Inflammatory macrophage (primary cell): ENCODE data around the gene LRRC26.
A peak's percentile ranks its signal among the peaks of the same experiment; 100 is the strongest.

ENCODE experiments used
- DNase-seq, 2 donors: peaks; one replicate each; pipeline ENCODE4 v3.0.0-alpha.2; 2020 to 2022

Gene LRRC26

GRCh38 chr9:137167277-137167746, 2.5 kb downstream of the LRRC26 start:
- no peak for DNase-seq

DNA sequence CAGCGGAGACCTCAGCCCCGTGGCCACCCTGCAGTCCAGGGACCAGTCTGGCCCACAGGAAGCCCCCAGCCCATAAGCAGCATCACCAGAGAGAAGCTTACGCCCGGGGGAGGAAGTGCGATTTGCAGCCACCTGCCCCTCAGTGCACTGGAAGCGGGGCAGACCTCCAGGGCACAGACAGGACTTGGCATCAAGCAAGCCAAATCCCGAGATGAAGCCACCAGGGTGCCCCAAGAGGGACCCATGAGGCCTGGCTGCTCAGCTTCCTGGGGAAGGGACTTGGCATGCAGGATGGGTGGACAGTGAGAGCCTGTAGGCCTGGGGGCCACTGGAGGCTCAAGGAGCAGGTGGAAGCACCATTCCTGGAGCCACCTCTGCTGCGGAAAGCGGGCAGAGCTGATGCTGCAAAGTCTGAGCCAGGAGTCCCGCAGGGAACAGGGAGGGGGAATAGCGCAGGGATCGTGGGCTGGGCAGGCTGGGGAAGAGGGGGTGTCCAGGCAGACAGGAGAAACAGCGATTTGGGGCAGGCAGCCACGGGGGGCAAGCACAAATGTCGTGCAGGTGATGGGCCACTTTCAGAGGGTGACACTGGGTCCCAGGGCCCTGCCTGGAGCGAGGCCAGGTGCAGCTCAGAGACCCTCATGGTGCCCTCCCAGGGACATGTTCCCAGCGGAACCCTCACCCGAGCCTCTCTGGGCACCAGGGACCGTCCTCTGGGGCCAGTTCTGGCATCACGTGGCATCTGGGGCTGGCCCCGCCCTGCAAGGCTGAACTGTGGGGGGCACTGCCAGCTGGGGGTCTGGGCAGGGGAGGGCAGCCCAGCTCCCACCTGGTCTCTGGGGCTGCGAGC, 3.2 kb downstream of the LRRC26 start:
- DNase-seq: no peak

GRCh38 chr9:137165250-137165836, 4.5 kb downstream of the LRRC26 start:
- DNase-seq: no peak

- DNase-seq: no peak
Observed at GRCh38 chr9:137164370-137165249, 5.2 kb downstream of the LRRC26 start.

GRCh38 chr9:137163805-137164204, 6.0 kb downstream of the LRRC26 start:
- no peak for DNase-seq

- no peak for DNase-seq
Observed at GRCh38 chr9:137163365-137163715, 6.5 kb downstream of the LRRC26 start.

DNA sequence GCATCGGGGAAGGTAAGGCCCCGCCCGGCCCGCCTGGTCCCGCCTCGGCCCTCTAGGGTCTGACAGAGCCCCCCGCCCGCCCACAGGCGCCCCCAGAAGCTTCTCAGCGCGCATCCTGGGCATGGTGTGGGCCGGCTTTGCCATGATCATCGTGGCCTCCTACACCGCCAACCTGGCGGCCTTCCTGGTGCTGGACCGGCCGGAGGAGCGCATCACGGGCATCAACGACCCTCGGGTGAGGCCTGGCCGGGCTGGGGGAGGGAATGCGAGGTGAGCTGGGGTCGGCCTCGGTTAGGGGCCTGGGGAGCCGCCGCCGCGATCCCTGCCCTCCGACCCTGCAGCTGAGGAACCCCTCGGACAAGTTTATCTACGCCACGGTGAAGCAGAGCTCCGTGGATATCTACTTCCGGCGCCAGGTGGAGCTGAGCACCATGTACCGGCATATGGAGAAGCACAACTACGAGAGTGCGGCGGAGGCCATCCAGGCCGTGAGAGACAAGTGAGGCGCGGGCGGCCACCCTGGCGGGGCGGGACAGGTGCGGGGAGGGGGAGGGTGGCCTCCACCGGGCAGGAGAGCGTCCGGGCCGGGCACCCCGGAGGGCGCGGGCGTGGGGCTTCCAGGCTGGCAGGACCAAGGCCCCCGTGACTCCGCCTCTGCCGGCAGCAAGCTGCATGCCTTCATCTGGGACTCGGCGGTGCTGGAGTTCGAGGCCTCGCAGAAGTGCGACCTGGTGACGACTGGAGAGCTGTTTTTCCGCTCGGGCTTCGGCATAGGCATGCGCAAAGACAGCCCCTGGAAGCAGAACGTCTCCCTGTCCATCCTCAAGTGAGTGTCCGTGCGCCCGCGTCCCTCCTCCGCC, 7.1 kb downstream of the LRRC26 start:
- no peak for DNase-seq

- DNase-seq: no peak
Observed at GRCh38 chr9:137161558-137162486, 8.0 kb downstream of the LRRC26 start.

DNA sequence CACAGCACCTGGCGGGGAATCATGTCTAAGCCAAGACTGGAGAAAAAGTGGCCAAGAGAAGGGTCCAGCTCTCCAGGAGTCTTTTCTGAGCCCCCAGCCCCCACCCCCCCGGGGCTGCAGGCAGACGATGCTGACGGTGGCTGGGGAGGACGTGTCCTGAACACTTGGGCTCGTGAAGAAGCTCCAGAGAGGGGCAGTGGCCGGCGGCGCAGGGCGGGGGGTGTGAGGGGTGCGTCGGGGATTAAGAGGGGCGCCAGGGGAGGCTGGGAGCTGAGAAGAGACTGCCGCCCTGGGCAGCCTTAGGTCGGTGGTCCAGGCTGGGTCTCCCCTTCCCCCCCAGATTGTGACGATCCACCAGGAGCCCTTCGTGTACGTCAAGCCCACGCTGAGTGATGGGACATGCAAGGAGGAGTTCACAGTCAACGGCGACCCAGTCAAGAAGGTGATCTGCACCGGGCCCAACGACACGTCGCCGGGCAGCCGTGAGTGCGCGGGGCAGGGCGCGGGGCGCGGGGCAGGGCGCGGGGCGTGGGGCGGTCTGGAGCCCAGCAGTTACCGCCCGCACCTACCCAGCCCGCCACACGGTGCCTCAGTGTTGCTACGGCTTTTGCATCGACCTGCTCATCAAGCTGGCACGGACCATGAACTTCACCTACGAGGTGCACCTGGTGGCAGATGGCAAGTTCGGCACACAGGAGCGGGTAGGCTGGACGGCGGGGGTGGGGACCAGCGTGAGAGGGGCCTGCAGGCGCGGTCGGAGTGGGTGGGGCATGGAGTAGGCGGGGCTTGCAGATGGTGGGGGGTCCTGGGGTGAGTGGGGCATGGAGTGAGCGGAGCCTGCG, 8.9 kb downstream of the LRRC26 start:
- DNase-seq: no peak

DNA sequence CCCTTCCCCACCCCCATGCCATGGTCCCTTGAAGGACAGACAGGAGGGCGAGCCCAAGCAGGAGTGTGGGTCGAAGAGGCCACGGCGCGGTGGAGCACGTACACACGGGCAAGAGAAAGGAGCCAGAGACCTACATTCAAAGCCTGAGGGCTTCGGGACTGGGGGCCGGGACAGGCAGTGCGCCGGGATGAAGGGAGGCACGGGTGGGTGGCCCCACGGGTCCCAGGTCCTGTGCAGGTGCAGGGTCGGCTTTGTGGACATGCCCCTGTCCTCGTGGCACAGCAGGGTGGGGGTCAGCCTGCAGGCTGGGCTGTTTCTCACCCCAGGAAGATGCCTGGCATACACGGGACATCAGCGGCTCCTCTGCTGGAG, 9.8 kb downstream of the LRRC26 start:
- no peak for DNase-seq

GRCh38 chr9:137159105-137160053, 10.5 kb downstream of the LRRC26 start:
- no peak for DNase-seq

- DNase-seq: no peak
Observed at GRCh38 chr9:137158625-137159024, 11.2 kb downstream of the LRRC26 start.

- DNase-seq: no peak
Observed at GRCh38 chr9:137157618-137158415, 12.0 kb downstream of the LRRC26 start.

DNA sequence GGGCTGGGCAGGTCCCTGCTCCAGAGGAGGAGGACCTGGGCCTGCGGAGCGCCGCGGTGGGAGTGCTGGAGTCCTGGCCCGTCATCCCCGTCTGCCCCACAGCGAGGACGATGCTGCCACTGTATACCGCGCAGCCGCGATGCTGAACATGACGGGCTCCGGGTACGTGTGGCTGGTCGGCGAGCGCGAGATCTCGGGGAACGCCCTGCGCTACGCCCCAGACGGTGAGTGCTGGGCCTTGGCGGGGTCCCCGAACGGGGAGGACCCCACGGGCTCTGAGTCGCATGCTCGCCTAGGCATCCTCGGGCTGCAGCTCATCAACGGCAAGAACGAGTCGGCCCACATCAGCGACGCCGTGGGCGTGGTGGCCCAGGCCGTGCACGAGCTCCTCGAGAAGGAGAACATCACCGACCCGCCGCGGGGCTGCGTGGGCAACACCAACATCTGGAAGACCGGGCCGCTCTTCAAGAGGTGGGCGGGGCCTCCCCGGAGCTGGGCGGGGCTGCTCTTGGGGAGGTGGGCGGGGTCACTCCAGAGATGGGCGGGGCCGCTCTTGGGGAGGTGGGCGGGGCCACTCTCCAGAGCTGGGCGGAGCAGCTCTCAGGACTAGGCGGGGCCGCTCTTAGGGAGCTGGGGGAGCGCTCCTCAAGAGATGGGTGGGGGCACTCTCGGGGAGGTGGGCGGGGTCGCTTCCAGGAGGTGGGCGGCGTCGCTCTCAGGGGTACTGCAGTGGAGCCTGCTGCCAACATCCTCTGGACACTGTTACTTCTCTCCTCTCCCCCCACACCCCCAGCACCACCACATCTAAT, 13.1 kb downstream of the LRRC26 start:
- DNase-seq: peak; percentile 66 to 85

GRCh38 chr9:137152844-137153405, 16.9 kb downstream of the LRRC26 start:
- DNase-seq: no peak

DNA sequence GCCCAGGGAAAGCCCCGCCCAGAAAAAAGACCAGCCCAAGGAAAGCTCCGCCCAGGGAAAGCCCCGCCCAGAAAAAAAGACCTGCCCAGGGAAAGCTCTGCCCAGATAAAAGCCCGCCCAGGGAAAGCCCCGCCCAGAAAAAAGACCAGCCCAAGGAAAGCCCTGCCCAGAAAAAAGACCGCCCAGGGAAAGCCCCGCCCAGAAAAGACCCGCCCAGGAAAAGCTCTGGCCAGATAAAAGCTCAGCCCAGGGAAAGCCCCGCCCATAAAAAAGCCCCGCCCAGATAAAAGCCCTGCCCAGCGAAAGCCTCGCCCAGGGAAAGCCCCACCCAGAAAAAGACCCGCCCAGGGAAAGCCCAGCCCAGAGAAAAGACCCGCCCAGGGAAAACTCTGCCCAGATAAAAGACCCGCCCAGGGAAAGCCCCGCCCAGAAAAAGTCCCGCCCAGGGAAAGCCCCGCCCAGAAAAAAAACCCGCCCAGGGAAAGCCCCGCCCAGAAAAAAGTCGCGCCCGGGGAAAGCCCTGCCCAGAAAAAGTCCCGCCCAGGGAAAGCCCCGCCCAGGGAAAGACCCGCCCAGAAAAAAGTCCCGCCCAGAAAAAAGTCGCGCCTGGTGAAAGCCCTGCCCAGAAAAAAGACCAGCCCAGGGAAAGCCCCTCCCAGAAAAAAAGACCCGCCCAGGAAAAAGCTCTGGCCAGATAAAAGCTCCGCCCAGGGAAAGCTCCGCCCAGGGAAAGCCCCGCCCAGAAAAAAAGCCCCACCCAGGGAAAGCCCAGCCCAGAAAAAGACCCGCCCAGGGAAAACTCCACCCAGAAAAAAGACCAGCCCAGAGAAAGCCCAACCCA, 19.0 kb downstream of the LRRC26 start:
- DNase-seq: peak; percentile 40 to 58
